Measurements from ENCODE around the gene MNX1. TPM values are rescaled to one million over a fixed set of nuclear protein-coding genes. Genes with fewer than 3 reads are reported as not detected.
A peak's percentile ranks its signal among the peaks of the same experiment; 100 is the strongest.

Gene MNX1
- total and polyA plus RNA-seq, 9 of the 15 experiments (the other 6 are each of a cell fraction or from before 2014, with no cell fraction given) = 0.15 to 8.0 (median 1.4) TPM

- TF ChIP-seq ZBTB11 (CRISPR knock-in tag; IDR thresholded peaks at IDR 0.05) = peak in 2 of 3 experiments; percentile 75 to 76; a peak in 4 of 6 replicates
- peak; percentile 37; the same call in 1 of the 2 replicates for TF ChIP-seq FOXP1 (CRISPR knock-in tag; IDR thresholded peaks at IDR 0.05)
- TF ChIP-seq TEAD2 (tag; IDR thresholded peaks at IDR 0.05) = no peak
- TF ChIP-seq SUPT5H (IDR thresholded peaks at IDR 0.05) = no peak
- no peak for TF ChIP-seq GTF2B (IDR thresholded peaks at IDR 0.05; ENCODE audit: extremely low read depth, insufficient read length)
- no peak for TF ChIP-seq ZNF707 (CRISPR knock-in tag; conservative IDR thresholded peaks at IDR 0.05)
- TF ChIP-seq ZNF121 (CRISPR knock-in tag; conservative IDR thresholded peaks at IDR 0.05) = 0 out of 2 replicates have a peak, but pooled peaks have one; percentile 13
- TF ChIP-seq NBN (IDR thresholded peaks at IDR 0.05; ENCODE audit: low read depth) = no peak
- no peak for TF ChIP-seq PATZ1 (CRISPR knock-in tag; IDR thresholded peaks at IDR 0.05; ENCODE audit: borderline replicate concordance)
- TF ChIP-seq MAX (CRISPR knock-in tag; IDR thresholded peaks at IDR 0.05) = peak; percentile 53; the same call in 1 of the 2 replicates
- TF ChIP-seq HDAC8 (tag; IDR thresholded peaks at IDR 0.05) = 0 out of 2 replicates have a peak, but pooled peaks have one; percentile 33
- 0 out of 2 replicates have a peak, but pooled peaks have one; percentile 24 for TF ChIP-seq ZNF431 (CRISPR knock-in tag; IDR thresholded peaks at IDR 0.05)
- no peak for TF ChIP-seq PBX2 (CRISPR knock-in tag; IDR thresholded peaks at IDR 0.05; ENCODE audit: low read depth)
- TF ChIP-seq PBX2 (tag; conservative IDR thresholded peaks at IDR 0.05; ENCODE audit: low read depth) = no peak
- no peak for TF ChIP-seq ARHGAP35 (IDR thresholded peaks at IDR 0.05; ENCODE audit: partially characterized antibody)
- TF ChIP-seq KDM2B (CRISPR knock-in tag; IDR thresholded peaks at IDR 0.05) = peak; percentile 54; the same call in 1 of the 2 replicates
- TF ChIP-seq CC2D1A (IDR thresholded peaks at IDR 0.05) = no peak
- no peak for TF ChIP-seq ZNF217 (CRISPR knock-in tag; IDR thresholded peaks at IDR 0.05)
- TF ChIP-seq ZNF140 (CRISPR knock-in tag; IDR thresholded peaks at IDR 0.05) = no peak
Measured at GRCh38 chr7:157009170-157009777, 1.2 kb downstream of the MNX1 start (continued).
